Spinal cord (tissue), 10 donors: ENCODE results near the gene TBC1D22B. TPM values are rescaled to one million over a fixed set of nuclear protein-coding genes. Genes with fewer than 3 reads are reported as not detected.

Experiments
- DNase-seq, 6 donors: peaks; one replicate each; pipeline versions ENCODE4 v3.0.0 to v3.0.0-alpha.2; 2013 to 2015; ENCODE audit warnings: low spot score in 6 of 6, low read depth in 4 of 6
- H3K27ac ChIP-seq: one replicate; pipeline ENCODE4 v1.5.1; 2013; ENCODE audit warnings: low read depth, low read length, control low read depth
- H3K27me3 ChIP-seq: one replicate; pipeline ENCODE4 v1.6.1; 2013; ENCODE audit warnings: low read length; ENCODE audit not compliant: control insufficient read depth, insufficient read depth
- H3K36me3 ChIP-seq: one replicate; pipeline ENCODE4 v1.6.1; 2013; ENCODE audit warnings: low read length; ENCODE audit not compliant: control insufficient read depth, insufficient read depth
- H3K4me1 ChIP-seq: one replicate; pipeline ENCODE4 v1.6.1; 2013; ENCODE audit warnings: low read length; ENCODE audit not compliant: control insufficient read depth, insufficient read depth
- H3K4me3 ChIP-seq: one replicate; pipeline ENCODE4 v1.5.1; 2013; ENCODE audit warnings: low read depth, low read length, control low read depth
- H3K9me3 ChIP-seq: one replicate; pipeline ENCODE4 v1.6.1; 2013; ENCODE audit warnings: low read length; ENCODE audit not compliant: control insufficient read depth, insufficient read depth
- WGBS: methylation state at CpG from one replicate; pipeline ENCODE4 v1.1.5; 2013; ENCODE audit warnings: missing lambda C conversion rate; ENCODE audit not compliant: insufficient coverage; 5-methylcytosine and 5-hydroxymethylcytosine counted together
- polyA plus RNA-seq, 2 donors: library from polyadenylated mRNA; unstranded; fragments of 120-200 nt; gene quantifications; one replicate each; pipeline ENCODE4 v1.2.1, GENCODE V29; 2013; ENCODE audit not compliant: insufficient read length in 2 of 2
- total RNA-seq, 2 donors: library from RNA; depleted of rRNA in 1 of 2; stranded (reverse); fragments of 120-200 nt in 1 of 2; fragments of >200 nt in 1 of 2; gene quantifications; one replicate each; pipeline versions ENCODE4 v1.2.3 to v1.2.4, GENCODE V29; 2013 to 2014
- donor health status: healthy.

TBC1D22B gene
- total and polyA plus RNA-seq, 4 donors = 9.3 to 15.6 (median 12.4) TPM

DNA sequence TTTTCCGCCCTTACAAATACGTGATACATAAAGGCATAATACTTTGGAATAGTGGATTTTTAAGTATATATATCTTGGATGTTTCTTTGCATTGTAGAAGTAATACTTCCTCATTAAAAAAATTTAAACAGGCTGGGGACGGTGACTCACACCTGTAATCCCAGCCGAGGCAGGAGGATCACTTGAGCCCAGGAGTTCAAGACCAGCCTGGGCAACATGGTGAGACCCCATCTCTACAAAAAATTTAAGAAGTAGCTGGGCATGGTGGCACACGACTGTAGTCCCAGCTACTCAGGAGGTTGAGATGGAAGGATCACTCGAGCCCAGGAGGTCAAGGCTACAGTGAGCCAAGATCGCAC lies 57.6 kb downstream of the TBC1D22B start:
- Histone ChIP-seq H3K36me3 (peaks cover 42% of the 10 kb centered on the region), H3K4me3 (no peak overlapping the region), H3K9me3 (no peaks in the 10 kb centered on the region), H3K27ac (no peak overlapping the region), H3K27me3 (no peaks in the 10 kb centered on the region), H3K4me1 (peaks cover 14% of the 10 kb centered on the region)
- DNase-seq = no peak
- 90% methylated on average over 2 of the region's 7 CpGs for WGBS

DNA sequence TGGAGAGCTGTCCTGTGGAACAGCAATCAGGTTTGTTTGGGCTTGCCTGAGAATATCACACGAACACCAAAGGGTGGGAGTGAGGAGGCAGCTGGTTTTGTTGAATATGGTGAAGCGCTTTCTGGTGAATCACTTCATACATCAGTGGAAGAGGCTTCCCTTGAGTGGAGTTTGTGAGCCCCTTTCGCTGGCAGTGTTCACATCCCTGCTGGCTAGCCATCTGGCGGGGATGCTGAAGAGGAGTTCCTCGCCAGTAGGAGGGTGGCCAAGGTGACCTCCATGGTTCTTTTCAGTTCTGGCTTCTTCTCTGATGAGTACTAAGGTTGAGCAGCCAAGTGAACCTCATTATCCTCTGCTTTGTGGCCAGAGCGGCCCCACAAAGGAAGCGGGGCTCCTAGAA lies 58.5 kb downstream of the TBC1D22B start:
- Histone ChIP-seq H3K36me3 (peaks cover 46% of the 10 kb centered on the region), H3K27me3 (no peaks in the 10 kb centered on the region), H3K4me3 (no peak overlapping the region), H3K9me3 (no peaks in the 10 kb centered on the region), H3K27ac (no peak overlapping the region), H3K4me1 (peaks cover 19% of the 10 kb centered on the region)
- DNase-seq = peak in 2 of 6 donors; percentile 50 to 85
- 79% methylated on average over 7 of the region's 7 CpGs for WGBS

DNA sequence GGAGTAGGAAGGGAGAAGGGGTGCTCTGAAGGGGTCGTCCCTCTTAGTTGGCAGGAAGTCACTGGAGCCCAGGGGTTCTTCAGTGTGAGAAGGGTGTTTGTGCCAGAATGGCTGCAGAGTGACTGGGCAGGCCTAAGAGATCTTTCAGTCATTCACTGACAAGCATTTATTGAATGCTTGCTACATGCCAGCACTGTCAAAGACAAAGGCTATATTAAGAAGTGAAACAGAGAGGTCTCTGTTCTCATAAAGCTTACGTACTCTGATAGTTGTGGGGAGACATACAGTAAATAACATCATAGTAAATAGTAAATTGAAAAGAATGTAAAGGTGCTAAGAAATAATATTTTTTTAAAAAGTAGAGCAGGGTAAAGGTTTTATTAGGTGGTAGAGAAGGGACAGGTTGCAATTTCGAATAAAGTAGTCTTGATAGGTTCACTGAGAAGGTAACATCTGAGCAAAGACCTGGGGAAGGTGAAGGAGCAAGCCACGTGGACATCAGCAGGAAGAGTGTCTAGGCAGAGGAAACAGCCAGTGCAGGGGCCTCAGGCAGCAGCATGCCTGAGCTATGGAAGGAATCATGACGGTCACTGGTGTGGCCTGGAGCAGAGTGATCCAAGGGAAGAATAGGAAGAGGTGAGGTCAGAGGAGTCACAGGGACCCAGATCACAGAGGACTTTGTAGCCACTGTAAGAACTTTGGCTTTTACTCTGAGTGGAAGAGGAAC lies 59.9 kb downstream of the TBC1D22B start:
- Histone ChIP-seq H3K27ac (no peak overlapping the region), H3K27me3 (no peaks in the 10 kb centered on the region), H3K4me1 (peaks cover 16% of the 10 kb centered on the region), H3K9me3 (no peaks in the 10 kb centered on the region), H3K4me3 (no peak overlapping the region), H3K36me3 (peaks cover 50% of the 10 kb centered on the region)
- 82% methylated on average over 4 of the region's 5 CpGs for WGBS
- DNase-seq = no peak

DNA sequence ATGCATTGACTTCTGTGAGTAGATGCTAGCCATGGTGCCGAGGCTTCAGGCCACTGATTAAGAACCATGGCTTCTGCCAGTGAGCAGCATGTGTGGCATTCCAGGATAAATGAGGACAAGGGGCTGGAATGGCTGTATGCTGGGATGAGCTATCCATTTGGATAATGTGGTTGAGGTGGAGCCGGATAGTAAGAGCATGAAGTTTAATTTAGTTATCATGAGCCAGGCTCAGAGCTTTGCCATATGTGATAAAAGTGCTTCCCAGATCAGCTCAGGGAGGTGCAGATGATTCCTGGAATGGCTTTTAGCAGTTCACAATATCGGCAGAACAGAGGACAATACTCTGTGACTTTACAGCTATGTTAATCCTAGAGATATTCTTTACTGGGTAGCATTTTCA lies 61.6 kb downstream of the TBC1D22B start:
- Histone ChIP-seq H3K36me3 (peaks cover 36% of the 10 kb centered on the region), H3K27me3 (no peaks in the 10 kb centered on the region), H3K4me1 (peaks cover 26% of the 10 kb centered on the region), H3K27ac (no peak overlapping the region), H3K9me3 (no peaks in the 10 kb centered on the region), H3K4me3 (no peak overlapping the region)
- peak in 2 of 6 donors; percentile 28 to 53 for DNase-seq
- 85% methylated on average over 2 of the region's 3 CpGs for WGBS

DNA sequence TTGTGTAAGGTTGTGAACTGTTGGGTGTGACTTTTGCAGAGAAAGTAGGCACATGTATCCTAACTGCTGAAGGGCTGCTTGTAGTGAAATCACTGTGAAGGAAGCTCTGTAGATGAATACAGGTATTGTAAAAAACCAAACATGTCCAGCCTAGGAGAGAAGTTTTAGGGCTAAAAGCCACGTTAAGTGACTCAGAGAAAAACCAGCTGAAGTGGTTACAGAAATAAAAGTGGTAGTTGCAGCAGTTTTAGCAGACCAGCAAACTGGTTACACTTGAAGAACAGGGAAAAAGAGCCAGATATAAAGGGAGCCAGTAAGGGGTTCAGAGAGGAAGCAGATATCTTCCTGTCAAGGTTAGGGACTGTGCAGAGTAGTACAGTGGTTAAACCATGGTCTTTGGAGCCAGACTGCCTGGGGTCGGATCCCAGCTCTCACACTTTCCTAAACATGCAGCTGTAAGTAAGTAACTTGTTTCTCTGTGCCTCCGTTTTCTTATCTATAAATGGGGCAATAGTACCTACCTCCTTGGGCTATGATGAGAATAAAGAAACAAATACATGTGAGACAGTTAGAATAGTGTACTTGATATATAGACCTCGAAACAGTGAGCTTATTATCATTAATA lies 62.4 kb downstream of the TBC1D22B start:
- no peak for DNase-seq
- Histone ChIP-seq H3K27ac (no peak overlapping the region), H3K4me1 (peaks cover 26% of the 10 kb centered on the region), H3K9me3 (no peaks in the 10 kb centered on the region), H3K4me3 (no peak overlapping the region), H3K36me3 (peaks cover 32% of the 10 kb centered on the region), H3K27me3 (no peaks in the 10 kb centered on the region)
- 94% methylated on average over 1 of the region's 4 CpGs for WGBS

DNA sequence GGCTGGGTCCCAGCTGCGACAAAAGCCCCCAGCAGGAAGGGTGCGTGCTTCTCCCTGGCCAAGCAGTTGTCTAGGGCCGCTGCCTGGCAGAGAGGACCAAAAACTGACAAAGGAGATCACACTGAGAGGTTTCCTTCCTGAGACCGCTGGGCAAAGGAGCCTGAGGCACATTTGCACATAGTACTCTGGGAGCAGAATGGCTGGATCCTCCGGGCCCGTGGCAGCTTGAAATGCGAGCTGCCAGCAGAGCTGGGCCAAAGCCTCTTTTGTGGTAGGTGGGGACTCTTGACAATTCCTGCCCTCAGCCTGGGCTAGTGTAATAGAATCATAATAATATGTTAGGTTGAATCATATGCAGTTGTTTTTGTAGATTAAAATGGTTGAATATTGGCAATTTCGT lies 63.1 kb downstream of the TBC1D22B start:
- Histone ChIP-seq H3K9me3 (no peaks in the 10 kb centered on the region), H3K4me1 (peaks cover 23% of the 10 kb centered on the region), H3K27ac (no peak overlapping the region), H3K4me3 (no peak overlapping the region), H3K27me3 (no peaks in the 10 kb centered on the region), H3K36me3 (peaks cover 25% of the 10 kb centered on the region)
- WGBS = 47% methylated on average over 7 of the region's 8 CpGs
- peak in 2 of 6 donors; percentile 27 to 52 for DNase-seq

DNA sequence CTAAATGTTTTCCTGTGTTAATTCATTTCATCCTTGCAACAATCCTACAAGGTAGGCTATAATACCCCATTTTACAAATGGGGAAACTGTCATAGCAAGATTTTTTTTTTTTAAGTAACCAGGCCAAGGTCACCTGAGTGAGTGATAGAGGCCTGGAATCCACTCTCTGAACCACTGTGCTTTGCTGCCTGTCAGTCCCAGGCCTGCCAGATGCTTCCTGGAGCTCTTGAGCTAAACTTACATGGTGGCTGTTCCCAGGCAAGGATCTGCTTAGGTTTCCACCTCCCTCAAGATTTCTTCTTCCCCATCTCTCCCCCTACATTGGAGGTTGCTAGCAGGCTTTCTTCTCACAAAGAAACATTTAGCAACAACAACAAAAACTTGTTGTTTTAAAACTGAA lies 63.5 kb downstream of the TBC1D22B start:
- Histone ChIP-seq H3K4me3 (no peak overlapping the region), H3K27me3 (no peaks in the 10 kb centered on the region), H3K36me3 (peaks cover 22% of the 10 kb centered on the region), H3K9me3 (no peaks in the 10 kb centered on the region), H3K27ac (no peak overlapping the region), H3K4me1 (peaks cover 22% of the 10 kb centered on the region)
- no peak for DNase-seq

DNA sequence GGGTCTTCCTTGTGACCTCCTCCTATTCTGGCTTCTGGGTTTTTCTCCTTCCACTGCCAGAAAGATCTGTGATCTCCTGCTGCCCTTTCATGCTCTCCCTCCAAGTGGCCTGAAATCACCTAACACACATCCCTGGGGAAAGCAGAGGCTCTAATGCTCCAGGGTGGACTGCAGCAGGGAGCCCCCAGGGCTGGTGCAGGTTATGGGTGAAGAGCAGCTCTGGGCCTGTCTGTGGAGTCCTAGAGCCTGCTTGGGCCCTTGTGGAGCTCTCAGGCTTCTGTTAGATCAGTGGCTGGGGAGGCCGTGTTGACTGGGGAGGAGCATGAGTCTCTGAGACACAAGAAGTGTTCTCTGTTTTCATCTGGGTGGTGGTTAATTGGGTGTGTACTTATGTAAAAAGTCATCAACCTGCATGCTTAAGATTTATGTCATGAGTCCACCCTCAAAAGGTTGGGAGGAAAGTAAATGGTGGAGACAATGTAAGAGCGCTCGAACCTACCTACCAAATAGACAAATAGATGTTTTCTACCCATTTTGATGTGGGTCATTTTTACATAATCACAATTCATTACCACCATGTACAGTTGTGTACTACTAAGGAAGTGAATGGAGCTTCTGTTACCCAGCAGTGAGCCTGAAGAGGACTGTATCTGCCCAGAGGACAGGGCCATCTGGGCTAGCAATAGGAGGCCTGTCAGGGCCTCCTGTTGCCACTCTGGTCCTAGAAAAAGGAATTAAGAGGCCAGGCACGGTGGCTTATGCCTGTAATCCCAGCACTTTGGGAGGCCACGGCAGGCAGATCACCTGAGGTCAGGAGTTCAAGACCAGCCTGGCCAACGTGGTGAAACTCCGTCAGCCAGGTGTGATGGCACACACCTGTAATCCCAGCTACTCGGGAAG lies 64.2 kb downstream of the TBC1D22B start:
- H3K4me3 ChIP-seq = no peak overlapping the region
- no peak for DNase-seq
- no peak overlapping the region for H3K27ac ChIP-seq
- H3K27me3 ChIP-seq = no peaks in the 10 kb centered on the region
- H3K4me1 ChIP-seq = peaks cover 15% of the 10 kb centered on the region
- WGBS = 75% methylated on average over 6 of the region's 8 CpGs
- no peaks in the 10 kb centered on the region for H3K9me3 ChIP-seq
- peaks cover 15% of the 10 kb centered on the region for H3K36me3 ChIP-seq

DNA sequence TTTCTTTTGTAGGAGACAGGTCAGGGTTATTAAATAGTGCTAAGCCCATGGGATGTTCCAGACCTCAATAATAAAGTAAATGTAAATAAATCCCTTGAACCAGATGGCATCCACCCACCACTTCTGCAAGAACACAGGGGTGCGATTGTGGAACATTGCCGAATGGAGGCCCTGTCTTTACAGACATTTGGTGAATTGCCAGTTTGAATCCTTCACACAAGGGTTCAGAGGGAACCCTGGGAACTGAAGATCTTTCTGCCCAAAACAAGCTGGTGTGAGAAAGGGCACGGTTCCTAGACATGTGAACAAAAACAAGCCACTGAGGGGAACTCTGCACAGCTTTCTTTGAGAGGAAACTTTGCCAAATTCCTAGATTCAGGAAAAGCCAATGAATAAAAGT lies 66.0 kb downstream of the TBC1D22B start:
- no peak overlapping the region for H3K27ac ChIP-seq
- 15% methylated on average over 3 of the region's 3 CpGs for WGBS

More for the DNA sequence above, 66.0 kb downstream of the TBC1D22B start:
- H3K27me3 ChIP-seq = no peaks in the 10 kb centered on the region
- no peaks in the 10 kb centered on the region for H3K9me3 ChIP-seq
- peak in 2 of 6 donors; percentile 80 to 83 for DNase-seq
- H3K36me3 ChIP-seq = peaks cover 8% of the 10 kb centered on the region
- H3K4me1 ChIP-seq = peaks cover 15% of the 10 kb centered on the region
- no peak overlapping the region for H3K4me3 ChIP-seq
